Parathyroid adenoma (tissue), 2 donors: ENCODE results near the gene TRIM66.
A peak's percentile ranks its signal among the peaks of the same experiment; 100 is the strongest.

Experiments
- H2AFZ ChIP-seq: fragments of 300-600 bp; sonication (generic); one replicate; pipeline ENCODE4 v1.7.0; 2017; ENCODE audit warnings: antibody characterized with exemption, mild to moderate bottlenecking
- H3K27ac ChIP-seq: fragments of 300-600 bp; sonication (generic); one replicate; pipeline ENCODE4 v1.7.0; 2017
- H3K27me3 ChIP-seq: fragments of 300-600 bp; sonication (generic); one replicate; pipeline ENCODE4 v1.7.0; 2017; ENCODE audit warnings: low read length; ENCODE audit not compliant: control insufficient read depth, insufficient read depth
- H3K36me3 ChIP-seq: fragments of 300-600 bp; sonication (generic); one replicate; pipeline ENCODE4 v1.7.0; 2017; ENCODE audit warnings: low read length; ENCODE audit not compliant: control insufficient read depth, insufficient read depth
- H3K4me1 ChIP-seq: fragments of 300-600 bp; sonication (generic); one replicate; pipeline ENCODE4 v1.7.0; 2017; ENCODE audit warnings: control low read depth
- H3K4me2 ChIP-seq: fragments of 300-600 bp; sonication (generic); one replicate; pipeline ENCODE4 v1.7.0; 2017; ENCODE audit warnings: low read length
- H3K4me3 ChIP-seq: fragments of 300-600 bp; sonication (generic); one replicate; pipeline ENCODE4 v1.7.0; 2017; ENCODE audit warnings: low read depth, low read length
- H3K79me2 ChIP-seq: fragments of 300-600 bp; sonication (generic); one replicate; pipeline ENCODE4 v1.7.0; 2017; ENCODE audit warnings: control low read depth
- H3K9ac ChIP-seq: fragments of 300-600 bp; sonication (generic); one replicate; pipeline ENCODE4 v1.7.0; 2017; ENCODE audit warnings: mild to moderate bottlenecking
- H3K9me3 ChIP-seq: fragments of 300-600 bp; sonication (generic); one replicate; pipeline ENCODE4 v1.7.0; 2017; ENCODE audit warnings: low read length; ENCODE audit not compliant: control insufficient read depth
- TF ChIP-seq, protein P1 (sequence below): fragments of 300-600 bp; sonication (generic); IDR thresholded peaks from one replicate; pipeline ENCODE4 v1.7.0; 2017; ENCODE audit warnings: antibody characterized with exemption, mild to moderate bottlenecking
- donor health status: primary hyperparathyroidism.

TRIM66 gene

GRCh38 chr11:8604078-8604723 is 78.3 kb downstream of the TRIM66 start:
- Histone ChIP-seq H3K27me3 (no peaks in the 10 kb centered on the region), H3K9ac (no peak overlapping the region), H3K27ac (no peak overlapping the region), H3K9me3 (no peaks in the 10 kb centered on the region), H2AFZ (no peak overlapping the region), H3K4me2 (no peak overlapping the region), H3K4me3 (no peak overlapping the region), H3K36me3 (no peaks in the 10 kb centered on the region), H3K79me2 (no peaks in the 10 kb centered on the region), H3K4me1 (no peaks in the 10 kb centered on the region)
- TF ChIP-seq, protein P1, sequence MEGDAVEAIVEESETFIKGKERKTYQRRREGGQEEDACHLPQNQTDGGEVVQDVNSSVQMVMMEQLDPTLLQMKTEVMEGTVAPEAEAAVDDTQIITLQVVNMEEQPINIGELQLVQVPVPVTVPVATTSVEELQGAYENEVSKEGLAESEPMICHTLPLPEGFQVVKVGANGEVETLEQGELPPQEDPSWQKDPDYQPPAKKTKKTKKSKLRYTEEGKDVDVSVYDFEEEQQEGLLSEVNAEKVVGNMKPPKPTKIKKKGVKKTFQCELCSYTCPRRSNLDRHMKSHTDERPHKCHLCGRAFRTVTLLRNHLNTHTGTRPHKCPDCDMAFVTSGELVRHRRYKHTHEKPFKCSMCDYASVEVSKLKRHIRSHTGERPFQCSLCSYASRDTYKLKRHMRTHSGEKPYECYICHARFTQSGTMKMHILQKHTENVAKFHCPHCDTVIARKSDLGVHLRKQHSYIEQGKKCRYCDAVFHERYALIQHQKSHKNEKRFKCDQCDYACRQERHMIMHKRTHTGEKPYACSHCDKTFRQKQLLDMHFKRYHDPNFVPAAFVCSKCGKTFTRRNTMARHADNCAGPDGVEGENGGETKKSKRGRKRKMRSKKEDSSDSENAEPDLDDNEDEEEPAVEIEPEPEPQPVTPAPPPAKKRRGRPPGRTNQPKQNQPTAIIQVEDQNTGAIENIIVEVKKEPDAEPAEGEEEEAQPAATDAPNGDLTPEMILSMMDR, result peak; percentile 44

DNA sequence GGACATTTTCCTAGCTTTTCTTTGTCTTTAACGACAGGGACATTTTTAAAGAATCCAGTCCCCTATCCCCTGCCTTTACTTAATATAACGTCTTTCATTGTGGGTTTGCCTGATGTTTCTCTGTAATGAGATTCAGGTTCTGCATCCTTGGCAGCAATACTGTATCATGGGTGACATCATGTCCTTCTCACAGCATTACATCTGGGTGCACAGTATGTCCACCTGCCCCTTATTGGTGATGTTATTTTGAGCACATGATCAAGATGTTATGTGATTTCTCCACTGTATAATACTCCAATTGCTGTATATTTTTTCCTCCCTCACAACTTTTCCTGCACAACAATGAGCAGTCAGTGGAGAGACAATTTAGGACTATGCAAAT is 78.8 kb downstream of the TRIM66 start:
- Histone ChIP-seq H2AFZ (no peak overlapping the region), H3K4me2 (no peak overlapping the region), H3K79me2 (no peaks in the 10 kb centered on the region), H3K9me3 (no peaks in the 10 kb centered on the region), H3K36me3 (no peaks in the 10 kb centered on the region), H3K9ac (no peak overlapping the region), H3K4me1 (no peaks in the 10 kb centered on the region), H3K27ac (no peak overlapping the region), H3K4me3 (no peak overlapping the region), H3K27me3 (no peaks in the 10 kb centered on the region)
- TF ChIP-seq, protein P1, result no peak

DNA sequence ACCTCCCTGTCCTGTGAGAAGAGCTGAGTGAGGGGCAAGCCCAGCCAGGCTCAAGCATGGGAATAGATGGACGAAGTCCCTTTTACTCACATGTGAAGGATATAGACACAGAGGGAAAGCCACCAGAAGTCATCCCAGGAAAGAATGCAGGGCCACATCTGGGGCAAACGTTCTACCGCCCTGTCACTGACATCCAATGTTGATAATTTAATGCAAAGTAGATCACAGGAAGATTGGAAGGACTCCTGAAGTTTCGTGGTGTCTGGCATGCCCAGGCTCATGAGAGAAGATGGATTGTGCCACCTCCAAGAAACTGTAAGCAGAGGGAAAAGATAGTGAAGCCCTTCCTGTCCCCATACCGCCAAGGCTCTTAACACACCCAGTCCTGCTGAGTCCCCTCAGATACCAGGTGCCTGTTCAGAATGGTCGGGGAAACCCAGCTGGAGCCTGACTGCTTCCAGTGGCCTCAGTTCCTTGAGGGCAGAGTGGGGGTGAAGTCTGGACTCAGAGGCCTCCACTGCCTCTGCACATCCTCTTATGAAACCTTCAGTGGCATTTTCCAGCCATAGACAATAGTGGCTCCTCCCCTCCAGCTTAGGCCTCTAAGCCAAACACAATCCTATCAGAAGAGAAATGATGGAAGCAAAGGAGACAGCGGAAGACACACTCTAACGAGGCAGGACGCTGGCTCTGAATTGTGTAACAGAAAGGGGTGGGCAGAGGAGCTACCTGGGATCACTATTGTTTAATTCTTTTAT is 80.9 kb downstream of the TRIM66 start:
- Histone ChIP-seq H3K4me2 (no peak overlapping the region), H2AFZ (no peak overlapping the region), H3K27ac (no peak overlapping the region), H3K9ac (no peak overlapping the region), H3K9me3 (no peaks in the 10 kb centered on the region), H3K36me3 (no peaks in the 10 kb centered on the region), H3K4me1 (no peaks in the 10 kb centered on the region), H3K79me2 (no peaks in the 10 kb centered on the region), H3K4me3 (no peak overlapping the region), H3K27me3 (no peaks in the 10 kb centered on the region)
- TF ChIP-seq, protein P1, result no peak

- Histone ChIP-seq H2AFZ (no peak overlapping the region), H3K27ac (no peak overlapping the region)
- TF ChIP-seq, protein P1, result no peak
These were observed 84.0 kb downstream of the TRIM66 start for GRCh38 chr11:8598506-8598905.

More at GRCh38 chr11:8598506-8598905, 84.0 kb downstream of the TRIM66 start:
- Histone ChIP-seq H3K36me3 (no peaks in the 10 kb centered on the region), H3K4me2 (no peak overlapping the region), H3K4me3 (no peak overlapping the region), H3K27me3 (no peaks in the 10 kb centered on the region), H3K9ac (no peak overlapping the region), H3K4me1 (no peaks in the 10 kb centered on the region), H3K79me2 (peaks cover 5% of the 10 kb centered on the region), H3K9me3 (no peaks in the 10 kb centered on the region)
